Activated CD4-positive, alpha-beta T cell treated with anti-CD3 and anti-CD28 coated beads, Interleukin-2, amount 50 U/mL, for 4 hours (primary cell): ENCODE measurements around the gene MYO1D.

Experiments used
- DNase-seq, 2 experiments: peaks; one replicate each; pipeline ENCODE4 v3.0.0-alpha.2; 2020

Gene MYO1D

GRCh38 chr17:32445074-32445415, 431.9 kb downstream of the MYO1D start:
- DNase-seq = peak; percentile 32 to 53

- peak; percentile 98 for DNase-seq
These were observed 432.4 kb downstream of the MYO1D start, which contains the start of gene PSMD11 for GRCh38 chr17:32444301-32445073. Gene PSMD11, plus strand, starts transcription at chr17:32444510. Its CDS starts 14 bp downstream, at chr17:32444524.

- DNase-seq = no peak
These were observed 433.1 kb downstream of the MYO1D start for GRCh38 chr17:32443827-32444300.
